PFSK-1 (cell line): ENCODE data around the gene UBASH3A.

Experiments used
- POLR2AphosphoS5 ChIP-seq: IDR thresholded peaks from 2 replicates; pipeline ENCODE4 v1.6.1; 2012; ENCODE audit warnings: low read depth, mild to moderate bottlenecking, control low read depth, low read length, moderate library complexity
- REST ChIP-seq, 2 experiments: IDR thresholded peaks; 2 replicates each; pipeline versions ENCODE4 v1.6.1 to v1.8.0; 2011 to 2012; ENCODE audit warnings: low read depth in 2 of 2, low read length in 2 of 2, control low read depth in 1 of 2, inconsistent platforms in 1 of 2, mild to moderate bottlenecking in 1 of 2, moderate library complexity in 1 of 2; ENCODE audit not compliant: insufficient read depth in 1 of 2
- TAF1 ChIP-seq: IDR thresholded peaks from 2 replicates; pipeline ENCODE4 v1.6.1; 2012; ENCODE audit warnings: low read length, control low read depth, borderline replicate concordance; ENCODE audit not compliant: insufficient read depth

- TF ChIP-seq REST (IDR thresholded peaks at IDR 0.05; ENCODE audit: insufficient read depth in 1 of 2, low read depth in 2 of 2, low read length in 2 of 2) (no peak), POLR2AphosphoS5 (no peak), TAF1 (no peak)
These were observed 13.8 kb downstream of the UBASH3A start for GRCh38 chr21:42417533-42417932.
